ENCODE measurements around the gene IFRD2. TPM values are rescaled to one million over a fixed set of nuclear protein-coding genes. Genes with fewer than 3 reads are reported as not detected.

IFRD2 gene
- polyA plus RNA-seq, 1 of the 3 experiments (the other 2 are of a cell fraction) = 73.2 TPM

Other genes with a start within 250 kb of the IFRD2 start
- 113 and 168 TPM in 2 replicates for gene RBM5, start 203.5 kb downstream of the IFRD2 start, polyA plus RNA-seq (2012; rRNA removed)
- gene SEMA3F, start 137.1 kb downstream of the IFRD2 start, polyA plus RNA-seq (2012; rRNA removed) = 23.9 and 30.4 TPM in 2 replicates
- not detected in 2 replicates for gene GNAT1, start 100.8 kb downstream of the IFRD2 start, polyA plus RNA-seq (2012; rRNA removed)
- gene SLC38A3, start 87.2 kb downstream of the IFRD2 start, polyA plus RNA-seq (2012; rRNA removed) = 0.84 and 0.89 TPM in 2 replicates
- 641 and 649 TPM in 2 replicates for gene GNAI2, start 56.2 kb downstream of the IFRD2 start, polyA plus RNA-seq (2012; rRNA removed)
- 12.4 and 14.9 TPM in 2 replicates for gene SEMA3B, start 23.3 kb downstream of the IFRD2 start, polyA plus RNA-seq (2012; rRNA removed)
- gene LSMEM2, start 13.3 kb downstream of the IFRD2 start, polyA plus RNA-seq (2012; rRNA removed) = 0.03 TPM in 1 of 2 replicates, not detected in the other
- 7.8 and 8.4 TPM in 2 replicates for gene HYAL3, start 7.0 kb upstream of the IFRD2 start, polyA plus RNA-seq (2012; rRNA removed)
- 10.4 and 10.5 TPM in 2 replicates for gene NAA80, start 7.0 kb upstream of the IFRD2 start, polyA plus RNA-seq (2012; rRNA removed)
- gene HYAL1, start 11.1 kb upstream of the IFRD2 start, polyA plus RNA-seq (2012; rRNA removed) = 0.30 and 0.49 TPM in 2 replicates
- gene HYAL2, start 30.3 kb upstream of the IFRD2 start, polyA plus RNA-seq (2012; rRNA removed) = 135 and 151 TPM in 2 replicates
- 58.7 and 79.3 TPM in 2 replicates for gene TUSC2, start 35.8 kb upstream of the IFRD2 start, polyA plus RNA-seq (2012; rRNA removed)
- 28.1 and 32.3 TPM in 2 replicates for gene RASSF1, start 48.4 kb upstream of the IFRD2 start, polyA plus RNA-seq (2012; rRNA removed)
- gene ZMYND10, start 53.3 kb upstream of the IFRD2 start, polyA plus RNA-seq (2012; rRNA removed) = 0.83 and 0.95 TPM in 2 replicates
- 43.6 and 56.2 TPM in 2 replicates for gene NPRL2, start 58.3 kb upstream of the IFRD2 start, polyA plus RNA-seq (2012; rRNA removed)
- 40.7 and 46.5 TPM in 2 replicates for gene CYB561D2, start 58.4 kb upstream of the IFRD2 start, polyA plus RNA-seq (2012; rRNA removed)
- gene TMEM115, start 67.1 kb upstream of the IFRD2 start, polyA plus RNA-seq (2012; rRNA removed) = 47.8 and 49.2 TPM in 2 replicates
- gene CACNA2D2, start 211.2 kb upstream of the IFRD2 start, polyA plus RNA-seq (2012; rRNA removed) = 1.1 and 2.8 TPM in 2 replicates

Data from SK-N-SH (cell line).